Measurements from ENCODE around the gene ZC3HAV1.

ZC3HAV1 gene

GRCh38 chr7:139099172-139099947 is 10.2 kb downstream of the ZC3HAV1 start:
- peaks cover 89% of the 10 kb centered on the region for H3K79me2 ChIP-seq (ENCODE audit: low read length)
- no peak overlapping the region for H3K9ac ChIP-seq (ENCODE audit: low read length)
- peaks cover 17% of the 10 kb centered on the region; the same call in 1 of the 2 replicates for H3K4me1 ChIP-seq (ENCODE audit: low read length)
- no peak overlapping the region for H3K4me3 ChIP-seq (ENCODE audit: low read length)
- H3K27ac ChIP-seq (ENCODE audit: low read length): no peak overlapping the region
- DNase-seq: no peak
- peaks cover 7% of the 10 kb centered on the region; the same call in 1 of the 2 replicates for H3F3A ChIP-seq (ENCODE audit: insufficient read depth, low read length)
- H3K9me3 ChIP-seq (replicated peaks; ENCODE audit: insufficient read depth, low read length): no peaks in the 10 kb centered on the region
- H4K20me1 ChIP-seq (ENCODE audit: insufficient read depth, low read length): peaks cover 7% of the 10 kb centered on the region; the same call in 1 of the 2 replicates
- TF ChIP-seq EZH2 (optimal IDR thresholded peaks at IDR 0.05; ENCODE audit: low read depth, low read length): no peak
- no peak for TF ChIP-seq CTCF (IDR thresholded peaks at IDR 0.05; ENCODE audit: low read length)
- TF ChIP-seq EZH2phosphoT487 (IDR thresholded peaks at IDR 0.05; ENCODE audit: low read length): no peak
- H3K36me3 ChIP-seq (replicated peaks; ENCODE audit: insufficient read depth, low read length): peaks cover 6% of the 10 kb centered on the region; the same call in 1 of the 2 replicates
- no peaks in the 10 kb centered on the region for H3K9me2 ChIP-seq (replicated peaks; ENCODE audit: insufficient read depth, low read length)
- no peak overlapping the region for H3K4me2 ChIP-seq (ENCODE audit: low read depth, low read length)
- H2AFZ ChIP-seq (ENCODE audit: low read length): no peak overlapping the region
- H3K27me3 ChIP-seq (replicated peaks; ENCODE audit: insufficient read depth, low read length): no peaks in the 10 kb centered on the region

- Histone ChIP-seq H3K9me2 (replicated peaks; ENCODE audit: insufficient read depth, low read length) (no peaks in the 10 kb centered on the region), H4K20me1 (ENCODE audit: insufficient read depth, low read length) (peaks cover 13% of the 10 kb centered on the region; the same call in 1 of the 2 replicates), H3K9ac (ENCODE audit: low read length) (no peak overlapping the region), H3K4me1 (ENCODE audit: low read length) (peaks cover 12% of the 10 kb centered on the region; the same call in 1 of the 2 replicates), H3K9me3 (replicated peaks; ENCODE audit: insufficient read depth, low read length) (no peaks in the 10 kb centered on the region), H3K4me3 (ENCODE audit: low read length) (no peak overlapping the region; the same call in 1 of the 2 replicates), H2AFZ (ENCODE audit: low read length) (no peak overlapping the region), H3K79me2 (ENCODE audit: low read length) (peaks cover 92% of the 10 kb centered on the region), H3F3A (ENCODE audit: insufficient read depth, low read length) (no peaks in the 10 kb centered on the region; the same call in 1 of the 2 replicates), H3K27ac (ENCODE audit: low read length) (peak overlapping the region; percentile 23; the same call in 1 of the 2 replicates), H3K27me3 (replicated peaks; ENCODE audit: insufficient read depth, low read length) (no peaks in the 10 kb centered on the region), H3K4me2 (ENCODE audit: low read depth, low read length) (peak overlapping the region; percentile 47), H3K36me3 (replicated peaks; ENCODE audit: insufficient read depth, low read length) (peaks cover 6% of the 10 kb centered on the region; the same call in 1 of the 2 replicates)
- TF ChIP-seq EZH2phosphoT487 (IDR thresholded peaks at IDR 0.05; ENCODE audit: low read length) (no peak), CTCF (IDR thresholded peaks at IDR 0.05; ENCODE audit: low read length) (0 out of 2 replicates have a peak, but pooled peaks have one; percentile 5)
- peak; percentile 86 for DNase-seq
Measured at GRCh38 chr7:139095194-139095659, 14.3 kb downstream of the ZC3HAV1 start.

- Histone ChIP-seq H3K79me2 (ENCODE audit: low read length) (peaks cover 93% of the 10 kb centered on the region), H3K9me3 (replicated peaks; ENCODE audit: insufficient read depth, low read length) (no peaks in the 10 kb centered on the region), H4K20me1 (ENCODE audit: insufficient read depth, low read length) (peaks cover 13% of the 10 kb centered on the region)
Measured at GRCh38 chr7:139094596-139094995, 14.9 kb downstream of the ZC3HAV1 start.

More at GRCh38 chr7:139094596-139094995, 14.9 kb downstream of the ZC3HAV1 start:
- no peak overlapping the region for H3K27ac ChIP-seq (ENCODE audit: low read length)
- H2AFZ ChIP-seq (ENCODE audit: low read length): no peak overlapping the region
- H3K27me3 ChIP-seq (replicated peaks; ENCODE audit: insufficient read depth, low read length): no peaks in the 10 kb centered on the region
- H3K9ac ChIP-seq (ENCODE audit: low read length): no peak overlapping the region
- no peaks in the 10 kb centered on the region for H3K9me2 ChIP-seq (replicated peaks; ENCODE audit: insufficient read depth, low read length)
- TF ChIP-seq CTCF (IDR thresholded peaks at IDR 0.05; ENCODE audit: low read length): no peak
- no peak for DNase-seq
- peak overlapping the region; percentile 47; the same call in 1 of the 2 replicates for H3K4me2 ChIP-seq (ENCODE audit: low read depth, low read length)
- peaks cover 6% of the 10 kb centered on the region; the same call in 1 of the 2 replicates for H3K36me3 ChIP-seq (replicated peaks; ENCODE audit: insufficient read depth, low read length)
- peaks cover 12% of the 10 kb centered on the region; the same call in 1 of the 2 replicates for H3K4me1 ChIP-seq (ENCODE audit: low read length)
- H3F3A ChIP-seq (ENCODE audit: insufficient read depth, low read length): no peaks in the 10 kb centered on the region; the same call in 1 of the 2 replicates
- H3K4me3 ChIP-seq (ENCODE audit: low read length): no peak overlapping the region

Data from MM.1S (cell line).